Measurements from ENCODE around the gene CTSC. TPM values are rescaled to one million over a fixed set of nuclear protein-coding genes. Genes with fewer than 3 reads are reported as not detected.

The CTSC gene
- total RNA-seq, 1 donor from 2014 or later, result 84.3 TPM

DNA sequence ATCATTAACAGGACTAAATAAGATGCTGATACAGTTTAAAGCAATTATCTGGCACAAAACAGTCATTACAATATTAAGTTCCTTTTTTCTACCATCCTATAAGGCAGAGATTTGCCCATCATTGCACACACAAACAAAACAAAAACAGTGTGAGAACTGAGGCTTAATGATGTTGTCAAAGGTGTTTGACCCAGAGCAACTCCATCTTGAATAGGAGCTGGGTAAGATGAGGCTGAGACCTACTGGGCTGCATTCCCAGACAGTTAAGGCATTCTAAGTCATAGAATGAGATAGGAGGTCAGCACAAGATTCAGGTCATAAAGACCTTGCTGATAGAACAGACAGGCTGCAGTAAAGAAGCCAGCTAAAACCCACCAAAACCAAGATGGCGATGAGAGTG is 33.2 kb downstream of the CTSC start:
- TF ChIP-seq, protein P1, sequence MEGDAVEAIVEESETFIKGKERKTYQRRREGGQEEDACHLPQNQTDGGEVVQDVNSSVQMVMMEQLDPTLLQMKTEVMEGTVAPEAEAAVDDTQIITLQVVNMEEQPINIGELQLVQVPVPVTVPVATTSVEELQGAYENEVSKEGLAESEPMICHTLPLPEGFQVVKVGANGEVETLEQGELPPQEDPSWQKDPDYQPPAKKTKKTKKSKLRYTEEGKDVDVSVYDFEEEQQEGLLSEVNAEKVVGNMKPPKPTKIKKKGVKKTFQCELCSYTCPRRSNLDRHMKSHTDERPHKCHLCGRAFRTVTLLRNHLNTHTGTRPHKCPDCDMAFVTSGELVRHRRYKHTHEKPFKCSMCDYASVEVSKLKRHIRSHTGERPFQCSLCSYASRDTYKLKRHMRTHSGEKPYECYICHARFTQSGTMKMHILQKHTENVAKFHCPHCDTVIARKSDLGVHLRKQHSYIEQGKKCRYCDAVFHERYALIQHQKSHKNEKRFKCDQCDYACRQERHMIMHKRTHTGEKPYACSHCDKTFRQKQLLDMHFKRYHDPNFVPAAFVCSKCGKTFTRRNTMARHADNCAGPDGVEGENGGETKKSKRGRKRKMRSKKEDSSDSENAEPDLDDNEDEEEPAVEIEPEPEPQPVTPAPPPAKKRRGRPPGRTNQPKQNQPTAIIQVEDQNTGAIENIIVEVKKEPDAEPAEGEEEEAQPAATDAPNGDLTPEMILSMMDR (conservative IDR thresholded peaks at IDR 0.05), result no peak
- no peaks in the 10 kb centered on the region for H3K4me1 Mint-ChIP-seq
- no peak overlapping the region for H3K27ac Mint-ChIP-seq (ENCODE audit: unreplicated experiment)
- H3K4me3 Mint-ChIP-seq, result no peak overlapping the region
- peaks cover 45% of the 10 kb centered on the region for H3K36me3 Mint-ChIP-seq (ENCODE audit: low read depth)
- no peak for DNase-seq (ENCODE audit: low read depth, low spot score)
- no peaks in the 10 kb centered on the region for H3K27me3 Mint-ChIP-seq (ENCODE audit: low read depth)
- peaks cover 4% of the 10 kb centered on the region for H3K9me3 Mint-ChIP-seq

DNA sequence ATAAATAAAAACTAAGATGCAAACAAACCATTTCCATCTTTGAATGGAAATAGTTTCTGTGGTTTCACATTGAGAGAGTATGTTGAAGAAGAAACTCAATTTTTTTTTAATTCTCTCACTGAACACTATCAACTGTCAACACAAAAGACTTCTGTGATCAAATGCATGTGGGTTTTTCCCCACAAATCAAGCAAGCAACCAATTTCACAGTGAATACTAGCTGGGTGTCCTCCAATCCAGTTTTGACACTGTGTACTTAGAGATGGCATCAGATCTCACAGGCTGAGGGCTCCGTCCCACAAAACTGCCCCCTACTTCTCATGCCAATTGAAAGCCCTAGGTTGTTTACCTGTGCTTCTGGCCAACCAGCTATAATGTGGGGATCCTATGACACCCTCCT is 34.5 kb downstream of the CTSC start:
- TF ChIP-seq, protein P1 (conservative IDR thresholded peaks at IDR 0.05), result no peak
- Mint-ChIP-seq H3K9me3 (peaks cover 4% of the 10 kb centered on the region), H3K4me1 (peaks cover 6% of the 10 kb centered on the region), H3K27me3 (ENCODE audit: low read depth) (peaks cover 2% of the 10 kb centered on the region), H3K4me3 (no peak overlapping the region), H3K27ac (ENCODE audit: unreplicated experiment) (no peak overlapping the region), H3K36me3 (ENCODE audit: low read depth) (peaks cover 39% of the 10 kb centered on the region)
- no peak for DNase-seq (ENCODE audit: low read depth, low spot score)

DNA sequence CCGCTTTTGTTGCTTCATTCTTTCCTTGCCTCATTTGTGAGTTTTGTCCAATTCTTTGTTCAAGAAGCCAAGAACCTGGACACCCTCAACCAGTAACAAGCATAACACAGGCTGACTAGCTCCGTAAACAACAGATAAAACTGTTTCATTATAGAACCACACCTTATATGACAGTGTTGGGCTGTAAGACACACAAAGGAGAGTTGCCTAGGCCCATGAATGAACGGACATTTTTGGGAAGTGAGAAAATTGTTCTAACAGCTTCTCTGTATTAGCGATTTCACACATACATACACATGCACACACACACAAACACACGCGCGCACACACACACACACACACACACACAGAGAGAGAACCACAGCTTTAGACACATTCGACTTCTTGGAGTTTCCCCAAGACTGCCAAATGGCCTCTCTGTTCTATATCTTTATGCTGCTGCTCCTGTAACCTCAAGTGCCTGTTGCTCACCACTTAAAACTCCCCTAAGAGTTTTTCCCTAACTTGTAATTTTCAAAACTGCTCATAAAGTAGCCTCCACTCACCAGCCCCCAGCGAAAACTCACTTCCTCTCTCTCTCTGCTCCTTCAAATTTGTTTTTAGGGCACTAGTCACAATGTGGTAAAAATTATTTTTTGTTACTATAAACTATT is 35.9 kb downstream of the CTSC start:
- no peak overlapping the region for H3K4me3 Mint-ChIP-seq
- H3K27ac Mint-ChIP-seq (ENCODE audit: unreplicated experiment), result no peak overlapping the region
- DNase-seq (ENCODE audit: low read depth, low spot score), result no peak
- TF ChIP-seq, protein P1 (conservative IDR thresholded peaks at IDR 0.05), result no peak
- H3K36me3 Mint-ChIP-seq (ENCODE audit: low read depth), result peaks cover 36% of the 10 kb centered on the region
- H3K4me1 Mint-ChIP-seq, result peaks cover 18% of the 10 kb centered on the region
- H3K9me3 Mint-ChIP-seq, result peaks cover 4% of the 10 kb centered on the region
- H3K27me3 Mint-ChIP-seq (ENCODE audit: low read depth), result peaks cover 5% of the 10 kb centered on the region

DNA sequence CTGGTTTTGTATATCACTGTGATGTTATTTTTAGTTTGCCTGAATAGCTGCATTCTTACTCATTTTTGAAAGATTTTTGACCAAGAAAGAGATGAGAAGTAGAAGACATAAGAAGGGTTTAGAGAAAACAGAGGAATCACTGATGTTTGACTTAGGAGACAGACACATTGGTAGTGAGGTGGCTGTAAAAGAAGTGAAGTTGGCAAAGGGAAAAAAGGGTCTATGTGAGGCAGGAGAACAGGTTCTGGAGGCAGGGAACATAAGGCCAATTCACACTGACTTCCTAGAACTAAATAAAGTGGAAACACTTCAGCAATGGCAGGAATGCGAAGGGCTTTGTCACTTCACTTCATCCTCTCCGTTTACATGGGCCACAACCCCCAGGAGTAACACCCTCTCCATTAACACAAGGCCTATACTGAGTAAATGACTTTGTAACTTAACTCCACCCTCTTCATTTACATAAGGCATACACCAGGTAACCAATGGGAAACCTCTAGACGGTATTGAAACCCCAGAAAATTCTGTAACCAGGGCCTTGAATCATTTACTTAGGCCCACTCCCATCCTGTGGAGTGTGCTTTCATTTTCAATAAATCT is 36.5 kb downstream of the CTSC start:
- H3K4me1 Mint-ChIP-seq, result peaks cover 18% of the 10 kb centered on the region
- peaks cover 31% of the 10 kb centered on the region for H3K36me3 Mint-ChIP-seq (ENCODE audit: low read depth)
- H3K27ac Mint-ChIP-seq (ENCODE audit: unreplicated experiment), result no peak overlapping the region
- peaks cover 5% of the 10 kb centered on the region for H3K27me3 Mint-ChIP-seq (ENCODE audit: low read depth)
- peaks cover 4% of the 10 kb centered on the region for H3K9me3 Mint-ChIP-seq
- H3K4me3 Mint-ChIP-seq, result no peak overlapping the region
- TF ChIP-seq, protein P1 (conservative IDR thresholded peaks at IDR 0.05), result no peak
- DNase-seq (ENCODE audit: low read depth, low spot score), result no peak

DNA sequence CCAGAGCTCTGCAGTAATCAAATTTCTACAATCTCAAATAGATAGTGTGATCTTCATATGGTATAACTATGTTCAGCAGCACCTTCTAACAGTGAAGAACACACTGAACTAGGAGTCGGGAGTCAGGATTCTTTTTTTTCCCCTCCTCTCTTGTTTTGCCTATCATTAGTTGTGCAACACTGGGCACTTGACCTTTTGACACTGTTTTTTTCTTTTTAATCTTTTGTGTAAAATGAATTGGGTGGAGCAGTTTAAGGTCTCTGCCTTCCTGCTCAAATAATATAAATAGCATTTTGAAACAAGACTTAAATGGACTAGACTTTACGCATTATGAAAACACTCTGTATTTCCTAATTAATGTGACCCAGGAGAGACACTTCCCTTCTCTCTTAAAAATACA is 39.7 kb downstream of the CTSC start:
- Mint-ChIP-seq H3K36me3 (ENCODE audit: low read depth) (peaks cover 24% of the 10 kb centered on the region), H3K9me3 (no peaks in the 10 kb centered on the region), H3K4me1 (peaks cover 18% of the 10 kb centered on the region), H3K4me3 (no peak overlapping the region), H3K27ac (ENCODE audit: unreplicated experiment) (no peak overlapping the region), H3K27me3 (ENCODE audit: low read depth) (peaks cover 5% of the 10 kb centered on the region)
- DNase-seq (ENCODE audit: low read depth, low spot score), result no peak
- TF ChIP-seq, protein P1 (conservative IDR thresholded peaks at IDR 0.05), result no peak
